Memory B cell (primary cell): ENCODE measurements around the gene CXADR.
A peak's percentile ranks its signal among the peaks of the same experiment; 100 is the strongest.

Source experiments
- ATAC-seq: fragments of 150-1000 bp; cut with Tn5 transposase; 2 replicates; pipeline ENCODE4 v1.10.0; 2021; ENCODE audit warnings: low read depth, mild to moderate bottlenecking, moderate library complexity
- DNase-seq, 2 donors: peaks; one replicate each; pipeline ENCODE4 v3.0.0; 2022; ENCODE audit warnings: low spot score in 2 of 2
- H3K27ac Mint-ChIP-seq: one replicate; pipeline ENCODE4 v1.8.0; 2022; ENCODE audit warnings: mild to moderate bottlenecking, moderate library complexity, mixed read lengths
- H3K27me3 Mint-ChIP-seq: one replicate; pipeline ENCODE4 v1.8.0; 2022; ENCODE audit warnings: mixed read lengths
- H3K36me3 Mint-ChIP-seq: one replicate; pipeline ENCODE4 v1.8.0; 2022; ENCODE audit warnings: mild to moderate bottlenecking, mixed read lengths
- H3K4me1 Mint-ChIP-seq: one replicate; pipeline ENCODE4 v1.8.0; 2022; ENCODE audit warnings: mixed read lengths
- H3K4me3 Mint-ChIP-seq: one replicate; pipeline ENCODE4 v1.8.0; 2022; ENCODE audit warnings: mild to moderate bottlenecking, moderate library complexity, mixed read lengths
- H3K9me3 Mint-ChIP-seq: one replicate; pipeline ENCODE4 v1.8.0; 2022; ENCODE audit warnings: mixed read lengths

Gene CXADR

DNA sequence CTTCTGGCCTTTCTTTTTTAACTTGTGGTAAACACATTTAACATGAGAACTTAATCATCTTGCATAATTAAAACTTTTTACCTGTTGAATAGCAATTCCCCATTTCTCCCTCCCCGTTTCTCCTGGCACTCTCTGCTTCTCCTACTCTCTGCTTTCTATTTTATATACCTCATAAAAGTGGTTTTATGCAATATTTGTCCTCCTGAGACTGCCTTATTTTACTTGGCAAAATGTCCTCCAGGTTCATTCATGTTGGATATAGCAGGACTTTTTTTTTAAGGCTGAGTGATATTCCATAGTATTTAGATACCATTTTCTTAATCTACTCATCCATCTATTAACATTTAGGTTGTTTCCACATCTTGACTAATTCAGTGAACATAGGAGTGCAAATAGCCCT is 64.9 kb downstream of the CXADR start:
- ATAC-seq: no peak
- Mint-ChIP-seq H3K9me3 (no peaks in the 10 kb centered on the region), H3K4me3 (no peak overlapping the region), H3K36me3 (no peaks in the 10 kb centered on the region), H3K4me1 (no peaks in the 10 kb centered on the region), H3K27ac (no peak overlapping the region), H3K27me3 (peaks cover 11% of the 10 kb centered on the region)
- no peak for DNase-seq

DNA sequence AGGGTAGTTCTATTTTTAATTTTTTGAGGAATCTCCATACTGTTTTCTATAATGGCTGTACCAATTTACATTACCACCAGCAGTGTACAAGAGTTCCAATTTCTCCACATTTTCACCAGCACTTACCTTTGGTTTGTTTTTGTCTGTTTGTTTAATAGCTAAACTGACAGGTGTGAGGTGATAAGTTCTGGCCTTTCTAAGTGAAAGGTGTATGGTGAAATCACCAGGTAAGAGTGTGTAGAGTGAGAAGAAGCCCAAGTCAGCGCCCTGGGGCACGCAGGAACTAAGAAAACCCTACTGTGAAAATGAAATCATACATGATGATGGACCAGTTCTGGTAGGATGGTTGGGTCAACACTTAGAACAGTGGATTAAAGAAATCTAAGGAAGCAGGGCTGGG is 65.3 kb downstream of the CXADR start:
- no peak for DNase-seq
- Mint-ChIP-seq H3K4me3 (no peak overlapping the region), H3K4me1 (no peaks in the 10 kb centered on the region), H3K9me3 (no peaks in the 10 kb centered on the region), H3K36me3 (no peaks in the 10 kb centered on the region), H3K27me3 (peaks cover 8% of the 10 kb centered on the region), H3K27ac (no peak overlapping the region)
- no peak for ATAC-seq

DNA sequence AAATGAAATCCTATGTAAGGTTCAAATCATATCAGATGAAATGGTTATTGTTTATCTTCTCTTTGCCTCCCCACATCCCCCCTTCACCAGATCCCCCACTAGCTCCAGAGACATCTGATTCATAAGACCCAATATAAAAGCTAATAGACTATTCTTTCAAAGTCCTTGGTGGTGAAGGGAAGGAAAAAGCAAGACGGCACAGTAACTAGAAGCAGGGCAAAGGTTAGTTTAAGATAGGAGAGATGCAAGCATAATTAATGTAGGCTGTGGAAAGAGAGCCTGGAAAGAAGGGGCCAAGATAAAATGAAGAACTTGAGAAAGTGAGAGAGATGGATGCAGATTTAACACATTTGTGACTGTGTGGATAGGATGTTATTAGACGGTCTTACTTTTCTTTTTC is 66.0 kb downstream of the CXADR start:
- no peaks in the 10 kb centered on the region for H3K4me1 Mint-ChIP-seq
- ATAC-seq (no peak), DNase-seq (no peak)
- H3K27ac Mint-ChIP-seq: no peak overlapping the region
- H3K4me3 Mint-ChIP-seq: no peak overlapping the region
- peaks cover 8% of the 10 kb centered on the region for H3K27me3 Mint-ChIP-seq
- no peaks in the 10 kb centered on the region for H3K9me3 Mint-ChIP-seq
- no peaks in the 10 kb centered on the region for H3K36me3 Mint-ChIP-seq

DNA sequence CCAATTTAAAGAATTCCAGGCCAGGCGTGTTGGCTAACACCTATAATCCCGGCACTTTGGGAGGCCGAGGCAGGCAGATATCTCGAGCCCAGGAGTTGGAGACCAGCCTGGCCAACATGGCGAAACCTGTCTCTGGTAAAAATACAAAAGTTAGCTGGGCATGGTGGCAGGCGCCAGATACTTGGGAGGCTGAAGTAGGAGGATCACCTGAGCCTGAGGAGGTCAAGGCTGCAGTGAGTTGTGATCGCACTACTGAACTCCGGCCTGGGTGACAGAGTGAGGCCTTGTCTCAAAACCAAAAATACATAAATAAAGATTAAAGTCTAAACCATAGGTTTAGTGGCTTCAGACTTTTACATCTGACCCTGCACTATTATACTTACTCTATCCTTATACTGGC is 67.5 kb downstream of the CXADR start:
- H3K27me3 Mint-ChIP-seq: peaks cover 5% of the 10 kb centered on the region
- H3K4me1 Mint-ChIP-seq: no peaks in the 10 kb centered on the region
- no peak overlapping the region for H3K27ac Mint-ChIP-seq
- H3K9me3 Mint-ChIP-seq: no peaks in the 10 kb centered on the region
- DNase-seq (no peak), ATAC-seq (no peak)
- no peak overlapping the region for H3K4me3 Mint-ChIP-seq
- H3K36me3 Mint-ChIP-seq: no peaks in the 10 kb centered on the region

DNA sequence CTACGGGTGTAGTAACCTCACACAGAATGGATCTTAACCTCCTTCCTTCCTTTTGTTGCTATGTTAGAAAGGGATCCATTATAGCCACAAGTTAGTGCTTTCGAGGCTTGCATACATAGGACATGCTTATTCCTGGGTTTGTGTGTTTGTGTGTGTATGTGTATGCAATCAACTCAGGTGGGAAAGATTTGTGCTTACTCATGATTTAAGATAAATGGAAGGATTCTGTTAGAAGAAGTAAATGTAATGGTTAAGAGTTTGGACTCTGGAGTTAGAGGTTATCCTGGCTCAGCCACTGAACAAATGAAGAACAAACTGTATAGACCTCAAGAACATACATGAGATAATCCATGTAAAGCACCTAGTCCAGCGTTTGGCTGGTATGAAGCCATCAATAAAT is 71.1 kb downstream of the CXADR start:
- DNase-seq (no peak), ATAC-seq (no peak)
- Mint-ChIP-seq H3K9me3 (no peaks in the 10 kb centered on the region), H3K36me3 (no peaks in the 10 kb centered on the region), H3K4me1 (no peaks in the 10 kb centered on the region), H3K4me3 (no peak overlapping the region), H3K27ac (no peak overlapping the region), H3K27me3 (peaks cover 1% of the 10 kb centered on the region)

DNA sequence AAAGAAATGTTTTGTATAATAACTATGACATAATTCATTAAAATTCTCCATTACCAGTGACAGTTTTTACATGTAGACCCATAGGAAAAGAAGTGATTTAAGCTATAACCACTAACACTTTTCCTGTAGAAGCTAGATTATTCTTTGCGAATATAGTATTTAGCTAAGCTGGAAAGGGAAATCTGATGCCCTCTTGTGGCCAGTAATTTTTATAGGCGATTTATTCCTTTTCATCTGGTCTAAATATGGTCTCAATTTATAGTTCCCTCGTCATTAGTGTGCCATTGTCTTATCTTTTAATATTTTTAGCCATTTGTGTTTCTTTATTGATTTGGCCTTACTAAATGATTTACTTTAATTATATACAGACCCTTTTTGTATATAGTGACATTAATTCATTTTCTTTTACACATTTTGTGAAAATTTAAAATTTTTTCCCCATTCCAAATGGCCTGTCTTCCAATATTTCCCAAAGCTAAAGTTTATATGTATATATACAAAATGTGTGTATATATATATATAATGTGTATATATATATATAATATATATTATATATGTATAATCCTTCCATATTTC is 73.1 kb downstream of the CXADR start:
- peak in 1 of 2 donors; percentile 21 for DNase-seq
- no peak overlapping the region for H3K4me3 Mint-ChIP-seq
- no peaks in the 10 kb centered on the region for H3K9me3 Mint-ChIP-seq
- H3K27me3 Mint-ChIP-seq: no peaks in the 10 kb centered on the region
- no peak overlapping the region for H3K27ac Mint-ChIP-seq
- H3K4me1 Mint-ChIP-seq: no peaks in the 10 kb centered on the region
- no peaks in the 10 kb centered on the region for H3K36me3 Mint-ChIP-seq
- no peak for ATAC-seq

DNA sequence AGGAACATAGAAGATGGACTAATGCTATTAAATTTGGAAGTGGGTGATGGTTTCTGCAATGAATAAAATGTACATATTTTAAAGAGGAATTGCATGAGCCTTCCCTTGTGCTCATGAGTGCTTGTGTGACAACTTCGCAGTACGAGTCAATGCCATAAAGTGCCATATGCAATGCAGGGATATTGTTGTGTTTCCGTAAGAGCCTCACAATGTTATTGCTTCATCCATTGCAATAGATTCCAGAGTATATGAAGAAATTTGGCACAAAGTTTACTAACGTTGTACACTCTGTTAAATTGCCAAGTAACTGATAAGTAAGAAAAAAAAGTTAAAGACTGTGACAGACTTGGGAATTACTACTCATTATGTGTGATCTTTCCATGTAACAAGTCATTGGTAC is 77.6 kb downstream of the CXADR start:
- ATAC-seq: no peak
- DNase-seq: no peak
- Mint-ChIP-seq H3K4me1 (no peaks in the 10 kb centered on the region), H3K4me3 (no peak overlapping the region), H3K27ac (no peak overlapping the region), H3K27me3 (no peaks in the 10 kb centered on the region), H3K9me3 (no peaks in the 10 kb centered on the region), H3K36me3 (peaks cover 19% of the 10 kb centered on the region)

DNA sequence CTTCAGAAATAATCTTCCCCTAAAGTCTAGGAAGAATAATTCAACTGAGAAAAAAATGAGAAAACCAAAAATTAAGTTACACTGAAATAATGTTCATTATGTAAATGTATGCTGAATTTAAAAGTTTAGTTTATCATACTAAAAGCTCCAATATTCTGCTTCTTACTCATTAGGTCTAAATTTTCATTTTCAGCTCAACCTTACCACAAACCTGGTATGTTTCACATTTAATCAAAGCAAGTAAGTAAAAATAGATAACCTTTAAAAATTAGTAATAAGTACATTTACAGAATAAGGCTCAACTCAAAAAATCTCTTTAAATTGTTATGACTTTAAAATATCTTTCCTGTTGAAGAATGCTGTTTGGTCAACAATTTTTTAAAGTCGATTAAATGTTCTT is 84.8 kb downstream of the CXADR start:
- no peak overlapping the region for H3K4me3 Mint-ChIP-seq
- no peaks in the 10 kb centered on the region for H3K9me3 Mint-ChIP-seq
- ATAC-seq (no peak), DNase-seq (no peak)
- peaks cover 2% of the 10 kb centered on the region for H3K4me1 Mint-ChIP-seq
- H3K27me3 Mint-ChIP-seq: no peaks in the 10 kb centered on the region
- H3K27ac Mint-ChIP-seq: no peak overlapping the region
- peaks cover 18% of the 10 kb centered on the region for H3K36me3 Mint-ChIP-seq

DNA sequence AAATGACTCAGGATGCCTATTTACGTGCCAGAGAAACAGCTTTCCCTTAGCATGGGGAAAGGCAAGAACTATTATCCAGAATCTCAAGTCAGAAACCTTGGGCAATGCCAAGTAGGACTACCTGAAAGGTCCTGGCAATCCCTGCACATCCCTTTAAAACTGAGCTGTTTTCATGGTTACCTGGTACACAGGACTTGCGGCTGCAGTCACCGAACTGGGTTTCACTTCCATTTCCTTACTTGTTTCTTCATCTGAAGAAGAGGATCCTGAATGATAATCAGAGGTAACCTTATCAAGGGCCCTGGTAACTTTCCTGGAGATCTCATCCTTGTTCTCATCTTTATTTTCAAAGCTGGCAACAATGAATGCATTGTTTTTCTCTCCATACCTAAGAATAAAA is 85.6 kb downstream of the CXADR start:
- Mint-ChIP-seq H3K4me1 (peaks cover 2% of the 10 kb centered on the region), H3K9me3 (no peaks in the 10 kb centered on the region), H3K4me3 (no peak overlapping the region), H3K27ac (no peak overlapping the region), H3K27me3 (no peaks in the 10 kb centered on the region), H3K36me3 (peaks cover 19% of the 10 kb centered on the region)
- peak; percentile 62 for ATAC-seq
- peak in 1 of 2 donors; percentile 2 for DNase-seq

DNA sequence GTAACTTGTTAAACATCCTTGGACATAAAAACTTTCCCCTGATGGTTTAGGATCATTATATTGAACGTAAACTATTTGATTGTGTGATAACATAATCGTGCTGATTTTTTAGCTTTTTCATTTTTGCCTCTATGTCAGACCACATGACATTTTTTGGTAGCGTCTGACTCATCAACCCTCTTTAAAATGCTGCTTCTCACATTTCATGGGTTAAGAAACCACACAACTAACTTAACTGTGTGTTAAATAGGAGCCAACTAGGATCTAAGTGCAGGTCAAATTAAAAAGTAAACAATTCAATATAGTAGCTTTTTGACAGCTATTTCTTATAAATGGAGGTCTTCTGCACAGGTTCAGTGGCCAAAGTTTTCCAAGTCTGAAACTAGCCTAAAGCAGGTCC is 90.0 kb downstream of the CXADR start:
- Mint-ChIP-seq H3K4me1 (peaks cover 2% of the 10 kb centered on the region), H3K36me3 (peaks cover 12% of the 10 kb centered on the region), H3K9me3 (no peaks in the 10 kb centered on the region), H3K4me3 (no peak overlapping the region), H3K27ac (no peak overlapping the region), H3K27me3 (no peaks in the 10 kb centered on the region)
- DNase-seq (no peak), ATAC-seq (no peak)

DNA sequence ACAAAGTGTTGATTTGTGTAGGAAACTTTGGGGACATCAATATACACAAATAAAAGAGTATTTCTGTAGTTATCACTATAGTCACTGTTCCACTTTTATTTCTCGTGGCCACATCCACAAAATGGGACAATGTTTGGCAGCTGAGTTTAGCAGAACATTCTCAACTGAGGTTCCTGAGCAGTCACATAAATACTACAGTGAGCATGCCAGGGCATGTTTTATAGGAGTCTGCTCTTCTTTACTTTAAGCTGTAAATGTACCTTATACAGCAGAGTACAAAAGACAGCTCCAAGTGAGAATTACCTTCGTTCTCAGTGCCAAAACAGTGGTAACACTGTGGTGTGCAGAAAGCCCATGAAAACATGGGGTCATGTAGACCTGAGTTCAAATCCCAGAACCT is 94.8 kb downstream of the CXADR start:
- DNase-seq (no peak), ATAC-seq (no peak)
- H3K27me3 Mint-ChIP-seq: no peaks in the 10 kb centered on the region
- peaks cover 12% of the 10 kb centered on the region for H3K36me3 Mint-ChIP-seq
- H3K4me1 Mint-ChIP-seq: peaks cover 6% of the 10 kb centered on the region
- H3K27ac Mint-ChIP-seq: no peak overlapping the region
- H3K4me3 Mint-ChIP-seq: no peak overlapping the region
- no peaks in the 10 kb centered on the region for H3K9me3 Mint-ChIP-seq

DNA sequence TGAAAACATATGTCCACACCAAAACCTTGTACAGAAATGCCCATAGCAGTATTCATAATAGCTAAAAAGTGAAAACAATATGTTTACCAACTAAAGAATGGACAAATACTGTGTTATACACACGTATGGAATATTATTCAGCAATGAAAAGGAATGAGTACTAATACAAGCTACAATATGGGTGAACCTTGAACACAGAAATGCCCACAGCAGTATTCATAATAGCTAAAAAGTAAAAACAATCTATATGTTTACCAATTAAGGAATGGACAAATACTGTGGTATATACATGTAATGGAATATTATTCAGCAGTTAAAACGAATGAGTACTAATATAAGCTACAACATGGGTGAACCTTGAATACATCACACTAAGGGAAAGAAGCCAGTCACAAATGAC is 96.8 kb downstream of the CXADR start:
- DNase-seq (no peak), ATAC-seq (no peak)
- Mint-ChIP-seq H3K9me3 (no peaks in the 10 kb centered on the region), H3K27me3 (no peaks in the 10 kb centered on the region), H3K27ac (peak overlapping the region; percentile 11), H3K4me3 (no peak overlapping the region), H3K36me3 (peaks cover 1% of the 10 kb centered on the region), H3K4me1 (peaks cover 6% of the 10 kb centered on the region)

DNA sequence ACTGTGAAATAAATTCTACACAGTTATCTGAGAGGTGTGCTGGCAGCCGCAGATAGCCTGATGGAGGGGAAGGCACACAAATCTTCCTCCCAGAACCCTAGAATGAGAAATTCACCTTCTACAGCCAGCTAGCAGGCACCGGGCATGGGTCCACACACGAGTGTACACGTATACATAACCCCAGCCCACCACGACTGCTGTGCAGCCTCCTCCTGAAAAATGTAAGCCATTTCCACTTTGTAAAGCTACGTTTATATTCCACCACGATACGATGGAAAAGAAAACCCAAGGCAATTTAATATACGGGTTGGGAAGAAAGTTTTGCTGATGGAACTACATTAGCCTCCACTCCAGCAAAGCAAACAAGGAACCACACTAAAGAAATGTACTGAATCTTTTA is 98.1 kb downstream of the CXADR start:
- Mint-ChIP-seq H3K27ac (peak overlapping the region; percentile 92), H3K4me1 (peaks cover 6% of the 10 kb centered on the region), H3K4me3 (peak overlapping the region; percentile 90), H3K9me3 (no peaks in the 10 kb centered on the region), H3K36me3 (peaks cover 1% of the 10 kb centered on the region), H3K27me3 (no peaks in the 10 kb centered on the region)
- no peak for ATAC-seq
- no peak for DNase-seq

DNA sequence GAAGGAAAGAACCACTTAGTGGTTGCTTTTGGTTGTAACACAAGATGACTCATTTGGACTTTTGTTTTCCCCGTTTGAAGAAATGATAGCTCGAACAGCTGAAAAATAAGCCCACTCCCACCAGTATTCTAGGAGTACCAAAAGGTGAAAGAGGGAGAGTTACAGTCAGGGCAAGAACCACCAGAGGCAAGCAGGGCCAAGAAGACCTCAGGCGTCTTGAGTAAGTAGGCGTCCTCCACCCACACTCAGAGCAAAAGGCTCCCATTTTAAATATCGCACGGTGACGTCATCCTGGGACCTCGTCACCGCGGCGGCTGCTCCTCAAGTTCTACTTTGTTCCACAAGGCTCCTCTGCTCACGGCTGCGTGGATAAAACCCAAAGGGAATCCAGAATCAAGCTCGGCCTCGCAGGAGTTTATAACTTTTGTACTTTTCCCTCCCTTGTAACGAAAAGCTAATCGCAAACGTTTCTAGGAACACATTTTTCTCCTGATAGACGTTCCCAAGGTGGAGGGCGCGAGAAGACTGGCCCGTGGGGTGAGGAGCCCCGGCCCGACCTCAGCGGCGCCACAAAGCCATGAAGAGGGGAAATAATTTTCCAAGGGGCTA is 98.7 kb downstream of the CXADR start:
- Mint-ChIP-seq H3K27me3 (no peaks in the 10 kb centered on the region), H3K4me3 (peak overlapping the region; percentile 90), H3K9me3 (no peaks in the 10 kb centered on the region), H3K4me1 (peaks cover 6% of the 10 kb centered on the region), H3K36me3 (peaks cover 1% of the 10 kb centered on the region), H3K27ac (peak overlapping the region; percentile 92)
- peak; percentile 63 to 66 for DNase-seq
- peak; percentile 63 for ATAC-seq

DNA sequence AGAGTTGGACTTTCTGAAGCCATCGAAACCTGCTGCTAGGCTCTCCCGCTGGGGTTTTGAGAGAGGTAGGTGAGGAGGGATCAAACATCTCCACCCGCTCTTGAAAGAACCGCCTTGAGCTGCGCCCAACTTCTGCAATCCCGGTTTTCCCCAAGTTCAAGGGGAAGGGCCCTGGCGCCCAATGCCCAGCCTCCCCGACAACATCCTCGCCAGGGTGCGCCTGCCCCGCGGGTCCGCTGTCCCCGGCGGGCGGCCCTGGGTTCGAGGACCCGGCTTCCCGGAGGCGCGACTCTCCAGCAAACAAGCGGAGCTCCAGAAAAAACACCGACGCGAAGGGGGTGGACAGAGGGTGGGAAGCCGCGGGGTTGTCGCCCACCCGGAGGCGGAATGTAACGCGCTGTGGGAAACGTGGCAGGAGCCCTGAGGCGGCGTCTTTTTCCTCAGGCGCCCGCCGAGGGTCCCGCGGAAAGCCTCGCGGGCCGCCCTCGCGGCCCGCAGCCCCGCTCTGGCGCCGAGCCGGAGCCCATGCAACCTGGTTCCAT is 99.3 kb downstream of the CXADR start:
- ATAC-seq (peak; percentile 10), DNase-seq (peak in 1 of 2 donors; percentile 20)
- peaks cover 6% of the 10 kb centered on the region for H3K4me1 Mint-ChIP-seq
- no peaks in the 10 kb centered on the region for H3K27me3 Mint-ChIP-seq
- H3K27ac Mint-ChIP-seq: peak overlapping the region; percentile 92
- H3K4me3 Mint-ChIP-seq: peak overlapping the region; percentile 90
- H3K9me3 Mint-ChIP-seq: no peaks in the 10 kb centered on the region
- peaks cover 1% of the 10 kb centered on the region for H3K36me3 Mint-ChIP-seq
